ENCODE data around the gene GSPT1. TPM values are rescaled to one million over a fixed set of nuclear protein-coding genes. Genes with fewer than 3 reads are reported as not detected.
"Not testable (repeated sequence)": the region's sequence is repeated elsewhere in the genome, so short reads cannot be mapped to it uniquely, and the experiment has no call there.

Gene GSPT1
- polyA plus RNA-seq, 1 experiment = 139 TPM

GRCh38 chr16:11824362-11824761, 91.4 kb downstream of the GSPT1 start:
- POLR2A ChIA-PET = no interaction called here
- Histone ChIP-seq H3K27me3 (ENCODE audit: control insufficient read depth, insufficient read depth, low read length) (peaks cover 2% of the 10 kb centered on the region), H3K4me3 (ENCODE audit: low read depth, low read length) (no peak overlapping the region), H3K27ac (ENCODE audit: low read depth, low read length) (no peak overlapping the region), H3K9me3 (ENCODE audit: control insufficient read depth, insufficient read depth, low read length) (no peaks in the 10 kb centered on the region; the same call in 1 of the 2 replicates)
- CTCF ChIA-PET = no interaction called here
- DNase-seq (ENCODE audit: low read depth, low spot score) = no peak
- no peak for TF ChIP-seq CTCF (IDR thresholded peaks at IDR 0.05; ENCODE audit: low read depth, low read length)

- H3K9me3 ChIP-seq (ENCODE audit: control insufficient read depth, insufficient read depth, low read length); CTCF ChIA-PET; H3K27ac ChIP-seq (ENCODE audit: low read depth, low read length); DNase-seq (ENCODE audit: low read depth, low spot score); H3K4me3 ChIP-seq (ENCODE audit: low read depth, low read length); POLR2A ChIA-PET; H3K27me3 ChIP-seq (ENCODE audit: control insufficient read depth, insufficient read depth, low read length): not testable (repeated sequence)
Measured at GRCh38 chr16:11823645-11824044, 92.1 kb downstream of the GSPT1 start.

GRCh38 chr16:11819798-11820197, 96.0 kb downstream of the GSPT1 start:
- peaks cover 2% of the 10 kb centered on the region for H3K27me3 ChIP-seq (ENCODE audit: control insufficient read depth, insufficient read depth, low read length)
- TF ChIP-seq CTCF (IDR thresholded peaks at IDR 0.05; ENCODE audit: low read depth, low read length) = no peak
- H3K4me3 ChIP-seq (ENCODE audit: low read depth, low read length) = no peak overlapping the region
- H3K9me3 ChIP-seq (ENCODE audit: control insufficient read depth, insufficient read depth, low read length) = no peaks in the 10 kb centered on the region; the same call in 1 of the 2 replicates
- ChIA-PET CTCF (interaction anchor here (0.7 kb wide), 1 partner anchor 21 kb away, joined by 4 read pairs; no protein-coding TSS in a partner anchor), POLR2A (no interaction called here)
- H3K27ac ChIP-seq (ENCODE audit: low read depth, low read length) = no peak overlapping the region
- DNase-seq (ENCODE audit: low read depth, low spot score) = no peak

GRCh38 chr16:11818970-11819369, 96.8 kb downstream of the GSPT1 start:
- H3K27ac ChIP-seq (ENCODE audit: low read depth, low read length); H3K4me3 ChIP-seq (ENCODE audit: low read depth, low read length); CTCF ChIA-PET; DNase-seq (ENCODE audit: low read depth, low spot score); H3K27me3 ChIP-seq (ENCODE audit: control insufficient read depth, insufficient read depth, low read length); H3K9me3 ChIP-seq (ENCODE audit: control insufficient read depth, insufficient read depth, low read length): not testable (repeated sequence)
- POLR2A ChIA-PET = interaction anchor here (0.7 kb wide), 1 partner anchor 836 kb away, joined by 4 read pairs; no protein-coding TSS in a partner anchor

Small RNA genes within 50 kb of the gene (small RNA-seq; reads per million reads assigned to genes)
- gene AC007216.5 (ENCODE audit: insufficient read length, low read depth) (not detected), gene COX6CP1 (ENCODE audit: insufficient read length, low read depth) (not detected)

Other genes with a start within 250 kb of the GSPT1 start
- gene SNN, start 247.5 kb downstream of the GSPT1 start, polyA plus RNA-seq (2011; rRNA removed) = 18.9 and 19.4 TPM in 2 replicates
- gene TXNDC11, start 173.1 kb downstream of the GSPT1 start, polyA plus RNA-seq (2011; rRNA removed) = 35.8 and 37.7 TPM in 2 replicates
- 66.9 and 72.6 TPM in 2 replicates for gene ZC3H7A, start 118.7 kb downstream of the GSPT1 start, polyA plus RNA-seq (2011; rRNA removed)
- gene RSL1D1, start 64.4 kb downstream of the GSPT1 start, polyA plus RNA-seq (2011; rRNA removed) = 106 and 169 TPM in 2 replicates
- gene NPIPB2, start 26.1 kb upstream of the GSPT1 start, polyA plus RNA-seq (2011; rRNA removed) = 5.2 and 5.8 TPM in 2 replicates
- not detected in 2 replicates for gene TNFRSF17, start 49.3 kb upstream of the GSPT1 start, polyA plus RNA-seq (2011; rRNA removed)
- 11.6 and 13.5 TPM in 2 replicates for gene SNX29, start 60.8 kb upstream of the GSPT1 start, polyA plus RNA-seq (2011; rRNA removed)